LHCN-M2 (cell line): ENCODE measurements around the gene G6PC1. TPM values are rescaled to one million over a fixed set of nuclear protein-coding genes. Genes with fewer than 3 reads are reported as not detected.
A peak's percentile ranks its signal among the peaks of the same experiment; 100 is the strongest.
"Not testable (repeated sequence)": the region's sequence is repeated elsewhere in the genome, so short reads cannot be mapped to it uniquely, and the experiment has no call there.

Experiments
- DNase-seq: peaks from one replicate; pipeline ENCODE4 v3.0.0-alpha.2; 2012; ENCODE audit warnings: low read depth
- total RNA-seq: library from RNA; depleted of rRNA; stranded (reverse); fragments of >200 nt; gene quantifications from 2 replicates; pipeline ENCODE4 v1.2.3, GENCODE V29; 2014

Gene G6PC1
- total RNA-seq, 1 experiment from 2014 or later = not detected

- not testable (repeated sequence) for DNase-seq
These were observed 26.5 kb upstream of the G6PC1 start for GRCh38 chr17:42873932-42874695.

- DNase-seq = no peak
These were observed 23.6 kb upstream of the G6PC1 start for GRCh38 chr17:42877037-42877436.

DNA sequence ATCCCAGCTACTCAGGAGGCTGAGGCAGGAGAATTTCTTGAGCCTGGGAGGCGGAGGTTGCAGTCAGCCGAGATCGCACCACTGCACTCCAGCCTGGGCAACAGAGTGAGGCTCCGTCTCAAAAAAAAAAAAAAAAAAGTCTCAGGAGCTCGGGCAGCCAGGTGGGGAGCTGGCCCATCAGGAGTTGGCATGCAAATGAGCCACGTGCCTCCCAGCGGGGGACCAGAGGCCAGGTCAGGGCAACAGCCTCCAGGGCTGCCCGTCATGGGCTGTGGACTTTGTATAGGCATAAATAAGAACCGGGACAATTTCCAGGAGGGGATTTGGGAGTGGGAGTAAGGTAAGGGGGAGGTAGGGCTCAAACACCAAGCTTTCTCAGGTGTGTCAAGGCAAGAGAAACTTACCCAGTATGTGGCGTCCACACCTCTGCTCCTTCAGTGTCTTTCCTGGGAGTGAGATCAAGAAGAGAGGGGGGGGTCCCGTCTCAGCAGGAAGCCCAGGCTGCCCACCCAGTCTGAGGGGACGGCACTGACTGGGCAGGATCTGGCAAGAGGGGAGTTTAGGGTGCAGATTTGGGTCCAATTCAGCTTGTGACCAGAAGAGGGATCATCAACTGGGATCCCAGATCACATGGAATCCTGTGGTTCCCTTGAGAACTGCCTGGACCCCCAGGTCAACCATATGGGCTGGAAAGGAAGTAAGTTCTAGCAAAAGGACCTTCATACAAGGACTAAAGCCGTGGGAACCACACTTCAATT lies 22.3 kb upstream of the G6PC1 start:
- DNase-seq = no peak

DNA sequence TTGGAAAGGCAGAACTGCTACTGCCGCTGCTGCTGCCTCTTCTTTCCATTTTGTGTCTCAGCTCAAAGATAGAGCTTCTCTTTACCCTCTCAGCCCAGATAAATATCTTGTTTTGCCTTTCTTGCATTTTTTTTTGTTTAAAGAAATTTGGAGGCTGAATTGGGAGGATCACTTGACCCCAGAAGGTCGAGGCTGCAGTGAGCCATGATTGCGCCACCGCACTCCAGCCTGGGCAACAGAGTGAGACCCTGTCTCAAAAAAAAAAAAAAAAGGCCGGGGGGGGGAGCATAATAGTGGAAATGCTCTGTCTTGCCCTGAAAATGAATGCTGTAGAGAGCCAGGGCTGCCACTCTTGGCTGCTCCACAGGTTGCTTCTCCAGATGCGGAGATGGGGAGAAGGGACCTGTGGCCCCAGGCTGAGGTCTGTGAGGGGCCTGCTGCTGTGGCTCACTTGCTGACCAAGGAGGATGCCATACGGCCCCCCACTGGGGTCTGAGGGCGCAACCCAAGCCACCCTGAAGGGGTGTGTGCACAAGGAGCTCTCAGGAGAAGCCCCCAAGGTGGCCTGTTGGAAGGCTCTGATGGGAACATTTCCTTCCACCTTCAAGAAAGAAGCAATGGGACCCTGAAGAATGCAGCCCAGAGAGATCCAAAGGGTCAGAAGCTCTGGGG lies 21.5 kb upstream of the G6PC1 start:
- no peak for DNase-seq

GRCh38 chr17:42879596-42879985 lies 21.0 kb upstream of the G6PC1 start:
- peak; percentile 24 for DNase-seq

- no peak for DNase-seq
These were observed 19.8 kb upstream of the G6PC1 start for GRCh38 chr17:42880776-42881310.

DNA sequence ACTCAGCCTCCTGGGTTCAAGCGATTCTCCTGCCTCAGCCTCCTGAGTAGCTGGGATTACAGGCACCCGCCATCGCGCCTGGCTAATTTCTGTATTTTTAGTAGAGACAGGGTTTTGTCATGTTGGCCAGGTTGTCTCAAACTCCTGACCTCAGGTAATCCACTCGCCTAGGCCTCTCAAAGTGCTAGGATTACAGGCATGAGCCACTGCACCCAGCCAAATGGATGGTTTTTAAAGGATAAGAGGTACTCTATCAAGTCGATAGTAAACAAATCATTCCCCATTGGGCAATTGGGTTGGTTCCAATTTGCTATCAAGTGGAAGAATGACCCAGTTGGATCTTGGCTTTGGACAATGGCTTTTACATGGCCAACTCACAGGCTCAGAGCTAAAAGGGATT lies 18.9 kb upstream of the G6PC1 start:
- not testable (repeated sequence) for DNase-seq

GRCh38 chr17:42882166-42882565 lies 18.4 kb upstream of the G6PC1 start:
- DNase-seq = no peak

DNA sequence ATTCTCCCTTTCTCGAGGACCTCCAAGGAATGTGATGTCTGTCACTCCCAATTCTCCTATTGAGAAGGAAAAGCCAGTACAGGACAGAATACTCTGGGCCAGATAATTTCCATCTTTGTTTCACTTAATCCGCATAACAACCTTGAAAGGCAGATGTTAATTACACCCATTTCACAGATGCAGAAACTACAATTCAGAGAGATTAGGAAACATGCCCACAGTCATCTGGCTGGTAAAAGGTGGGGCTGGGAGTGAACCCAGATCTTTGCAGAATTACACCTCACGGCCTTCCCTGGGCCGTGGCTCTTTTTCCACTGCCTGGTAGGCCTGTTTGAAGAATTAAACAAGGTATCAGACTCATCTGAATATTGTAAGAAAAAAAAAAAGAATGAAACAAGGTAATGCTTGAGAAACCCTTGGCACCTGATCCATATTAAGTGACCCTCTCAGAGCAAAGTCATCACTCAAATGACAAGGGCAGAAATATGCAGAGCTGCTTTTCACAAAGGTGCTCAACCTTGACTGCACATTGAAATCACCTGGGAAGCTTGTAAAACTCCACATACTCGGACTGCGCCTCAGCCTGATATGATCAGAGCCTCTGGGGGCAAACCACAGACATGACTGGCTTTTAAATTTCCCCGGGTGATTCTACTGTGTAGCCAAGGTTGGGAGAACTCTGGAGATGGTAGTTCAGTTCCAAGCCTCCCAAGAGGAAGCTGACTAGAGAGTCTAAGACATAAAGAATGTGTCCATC lies 16.6 kb upstream of the G6PC1 start:
- no peak for DNase-seq

GRCh38 chr17:42885806-42886205 lies 14.8 kb upstream of the G6PC1 start:
- not testable (repeated sequence) for DNase-seq

GRCh38 chr17:42886283-42887176 lies 14.1 kb upstream of the G6PC1 start:
- DNase-seq = no peak

GRCh38 chr17:42889809-42890208 lies 10.8 kb upstream of the G6PC1 start:
- no peak for DNase-seq

- no peak for DNase-seq
These were observed 9.0 kb upstream of the G6PC1 start for GRCh38 chr17:42891539-42892152.

DNA sequence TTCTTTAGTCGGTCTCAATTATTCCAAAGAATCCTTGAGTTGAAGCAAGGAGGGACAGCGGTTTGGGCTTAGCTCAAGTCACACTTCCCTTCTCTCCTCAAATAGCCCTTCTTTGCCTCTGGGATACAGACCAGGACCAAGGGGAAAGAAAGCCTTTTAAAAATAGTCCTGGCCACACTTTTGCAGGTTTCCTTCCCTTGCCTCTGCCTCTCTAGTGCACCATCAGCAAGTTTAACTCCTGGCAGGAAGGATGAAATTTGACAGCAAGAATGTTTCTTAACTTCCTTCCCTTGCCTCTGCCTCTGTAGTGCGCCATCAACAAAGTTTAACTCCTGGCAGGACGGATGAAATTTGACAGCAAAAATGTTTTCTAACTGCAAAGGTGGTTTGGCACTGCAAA lies 7.2 kb upstream of the G6PC1 start:
- DNase-seq = no peak

- DNase-seq = no peak
These were observed 6.1 kb upstream of the G6PC1 start for GRCh38 chr17:42894283-42895184.

DNA sequence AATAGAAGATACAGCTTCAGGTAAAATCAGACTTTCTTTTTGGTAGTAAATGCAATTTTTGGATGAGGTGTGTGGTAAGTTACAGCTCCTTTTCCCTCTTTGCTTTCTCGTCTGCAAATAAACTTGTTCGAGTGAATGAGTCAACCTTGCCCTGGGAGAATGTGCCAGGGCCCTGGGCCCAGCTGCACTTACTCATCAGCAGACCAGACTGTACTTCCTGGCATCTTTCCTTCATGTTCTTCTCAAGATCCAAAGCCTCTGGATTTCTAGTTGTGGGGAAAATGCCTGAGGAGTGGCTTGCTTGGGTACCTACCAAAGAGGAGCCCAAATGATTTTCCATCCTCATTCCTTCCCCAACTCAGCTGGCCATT lies 5.4 kb upstream of the G6PC1 start:
- DNase-seq = peak; percentile 53

DNA sequence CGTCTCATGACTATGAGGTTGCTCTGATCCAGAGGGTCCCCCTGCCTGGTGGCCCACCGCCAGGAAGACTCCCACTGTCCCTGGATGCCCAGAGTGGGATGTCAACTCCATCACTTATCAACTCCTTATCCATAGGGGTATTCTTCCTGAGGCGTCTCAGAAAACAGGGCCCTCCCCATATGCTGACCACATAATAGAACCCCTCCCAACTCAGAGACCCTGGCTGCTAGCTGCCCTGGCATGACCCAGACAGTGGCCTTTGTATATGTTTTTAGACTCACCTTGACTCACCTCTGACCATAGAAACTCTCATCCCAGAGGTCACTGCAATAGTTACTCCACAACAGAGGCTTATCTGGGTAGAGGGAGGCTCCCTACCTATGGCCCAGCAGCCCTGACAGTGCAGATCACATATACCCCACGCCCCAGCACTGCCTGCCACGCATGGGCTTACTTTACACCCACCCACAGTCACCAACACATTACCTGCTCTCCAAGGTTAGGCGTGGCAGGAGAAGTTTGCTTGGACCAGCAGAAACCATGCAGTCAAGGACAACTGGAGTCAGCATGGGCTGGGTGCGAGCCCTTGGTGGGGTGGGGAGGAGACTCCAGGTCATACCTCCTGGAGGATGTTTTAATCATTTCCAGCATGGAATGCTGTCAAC lies 2.3 kb upstream of the G6PC1 start:
- no peak for DNase-seq

DNA sequence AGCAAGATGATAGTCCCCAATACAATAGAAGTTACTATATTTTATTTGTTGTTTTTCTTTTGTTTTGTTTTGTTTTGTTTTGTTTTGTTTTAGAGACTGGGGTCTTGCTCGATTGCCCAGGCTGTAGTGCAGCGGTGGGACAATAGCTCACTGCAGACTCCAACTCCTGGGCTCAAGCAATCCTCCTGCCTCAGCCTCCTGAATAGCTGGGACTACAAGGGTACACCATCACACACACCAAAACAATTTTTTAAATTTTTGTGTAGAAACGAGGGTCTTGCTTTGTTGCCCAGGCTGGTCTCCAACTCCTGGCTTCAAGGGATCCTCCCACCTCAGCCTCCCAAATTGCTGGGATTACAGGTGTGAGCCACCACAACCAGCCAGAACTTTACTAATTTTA lies 618 bp upstream of the G6PC1 start:
- DNase-seq = not testable (repeated sequence)
